GM12878 (cell line): ENCODE data around the gene ATP8A1. TPM values are rescaled to one million over a fixed set of nuclear protein-coding genes. Genes with fewer than 3 reads are reported as not detected.

ENCODE experiments used
- ATAC-seq: fragments of 200-7000 bp; cut with Tn5 transposase; 3 replicates; pipeline ENCODE4 v1.9.1; 2020; ENCODE audit warnings: mild to moderate bottlenecking, moderate library complexity
- BruUV-seq: library from RNA; stranded (reverse); fragments of 400-500 nt; replicated peaks from 2 replicates; lab custom pipeline; 2021; lab: Mats Ljungman, UMichigan
- CTCF ChIA-PET: fragments of 300-600 bp; sonication (Branson Sonifier 250); formaldehyde crosslinking; extraction: SDS; loops from one replicate; lab custom pipeline; 2021; ENCODE audit warnings: inconsistent platforms; lab: Yijun Ruan, JAX
- POLR2A ChIA-PET: fragments of 350-600 bp; formaldehyde crosslinking; extraction: SDS; loops from one replicate; lab custom pipeline; 2021; ENCODE audit warnings: inconsistent platforms; lab: Charles Lee
- RAD21 ChIA-PET: fragments of 300-600 bp; sonication (Branson Sonifier 250); formaldehyde crosslinking; loops from one replicate; lab custom pipeline; 2023; ENCODE audit warnings: antibody characterized with exemption; ENCODE audit not compliant: unreplicated experiment; lab: Charles Lee
- SMC1A ChIA-PET: fragments of 300-600 bp; sonication (Branson Sonifier 250); formaldehyde crosslinking; loops from one replicate; lab custom pipeline; 2023; ENCODE audit not compliant: unreplicated experiment, uncharacterized antibody; lab: Charles Lee
- DNase-seq: peaks from one replicate; pipeline ENCODE4 v3.0.0-alpha.2; 2011; ENCODE audit warnings: low read depth, low spot score
- FAIRE-seq: peaks from 3 replicates; lab custom pipeline; 2011; peaks lifted over from hg19 to GRCh38; lab: Jason Lieb, UNC
- H2AFZ ChIP-seq: 2 replicates; pipeline ENCODE4 v1.6.0; 2011; ENCODE audit warnings: low read depth, low read length, control low read depth; ENCODE audit not compliant: control insufficient read depth
- H3K27ac ChIP-seq: 2 replicates; pipeline ENCODE4 v1.5.1; 2011; ENCODE audit warnings: control low read depth; ENCODE audit not compliant: control insufficient read depth, insufficient read depth
- H3K27me3 ChIP-seq, 2 experiments: replicated peaks in 1 of 2; 2 replicates each; pipeline versions ENCODE4 v1.6.0 to v1.6.1; 2011; ENCODE audit warnings: low read length in 1 of 2; ENCODE audit not compliant: control insufficient read depth in 2 of 2, insufficient read depth in 2 of 2
- H3K36me3 ChIP-seq, 2 experiments: 2 replicates each; pipeline ENCODE4 v1.5.1; 2011; ENCODE audit warnings: low read length in 1 of 2; ENCODE audit not compliant: control insufficient read depth in 2 of 2, insufficient read depth in 2 of 2
- H3K4me1 ChIP-seq: 2 replicates; pipeline ENCODE4 v1.6.1; 2011; ENCODE audit warnings: mild to moderate bottlenecking, low read length, moderate library complexity, mixed read lengths; ENCODE audit not compliant: control insufficient read depth, insufficient read depth
- H3K4me2 ChIP-seq: 2 replicates; pipeline ENCODE4 v1.6.0; 2011; ENCODE audit warnings: control low read depth; ENCODE audit not compliant: control insufficient read depth, insufficient read depth
- H3K4me3 ChIP-seq: fragments of 200-600 bp; sonication (generic); 2 replicates; pipeline ENCODE4 v1.5.1; 2016
- H3K79me2 ChIP-seq: 2 replicates; pipeline ENCODE4 v1.6.0; 2011; ENCODE audit warnings: low read length; ENCODE audit not compliant: control insufficient read depth, insufficient read depth
- H3K9ac ChIP-seq: 2 replicates; pipeline ENCODE4 v1.8.0; 2011; ENCODE audit warnings: low read length, control low read depth, mixed read lengths; ENCODE audit not compliant: control insufficient read depth, insufficient read depth
- H3K9me3 ChIP-seq: replicated peaks from 3 replicates; pipeline ENCODE4 v1.5.1; 2011; ENCODE audit warnings: mild to moderate bottlenecking, low read length; ENCODE audit not compliant: control insufficient read depth, insufficient read depth
- H4K20me1 ChIP-seq: 2 replicates; pipeline ENCODE4 v1.6.0; 2011; ENCODE audit not compliant: control insufficient read depth, insufficient read depth
- JUNB ChIP-seq: IDR thresholded peaks from 2 replicates; pipeline ENCODE4 v1.6.1; 2016; ENCODE audit warnings: antibody characterized with exemption, mild to moderate bottlenecking
- KDM1A ChIP-seq: fragments of 200-600 bp; sonication (generic); IDR thresholded peaks from 2 replicates; pipeline ENCODE4 v1.6.1; 2016; ENCODE audit warnings: borderline replicate concordance
- MLLT1 ChIP-seq: fragments of 450-650 bp; IDR thresholded peaks from 2 replicates; pipeline ENCODE4 v1.6.1; 2016; ENCODE audit warnings: mild to moderate bottlenecking
- SIN3A ChIP-seq: IDR thresholded peaks from 2 replicates; pipeline ENCODE4 v1.6.1; 2012; ENCODE audit warnings: low read depth, low read length, improper control_type of control experiment
- TCF12 ChIP-seq: IDR thresholded peaks from 2 replicates; pipeline ENCODE4 v1.6.1; 2011; ENCODE audit warnings: low read depth, mild to moderate bottlenecking, low read length
- ZNF384 ChIP-seq: IDR thresholded peaks from 2 replicates; pipeline ENCODE4 v1.6.1; 2012; ENCODE audit warnings: low read depth, mild to moderate bottlenecking, low read length, improper control_type of control experiment, borderline replicate concordance
- WGBS: methylation state at CpG from one replicate; pipeline ENCODE4 v1.1.6; 2016; ENCODE audit warnings: low lambda C conversion rate; ENCODE audit not compliant: insufficient replicate concordance, insufficient coverage; ENCODE audit errors: missing lambda C conversion rate; 5-methylcytosine and 5-hydroxymethylcytosine counted together
- in situ Hi-C: fragments of 300-500 bp; cut with MboI; formaldehyde crosslinking; loops from 9 replicates; pipeline ENCODE4 v1.14.3; 2018; ENCODE audit warnings: mixed read lengths
- intact Hi-C: fragments of 100-400 bp; cut with micrococcal nuclease; formaldehyde crosslinking; loops from one replicate; pipeline ENCODE4 v1.14.2; 2022; ENCODE audit not compliant: unreplicated experiment
- polyA plus RNA-seq, 11 experiments: library from polyadenylated mRNA; depleted of rRNA in 4 of 11; unstranded in 6 of 11; stranded (reverse) in 5 of 11; fragments of >200 nt; fragmentation: Nextera tagmentation in 4 of 11; fragmentation: Illumina TruSeq in 1 of 11; extraction: Ambion mirVana in 4 of 11; extraction: Trizol in 1 of 11; gene quantifications; 1 replicate in 1 of 11; 2 replicates in 10 of 11; pipeline versions ENCODE4 v1.2.1 to v1.2.3, GENCODE V29; 2011 to 2016; ENCODE audit warnings: inconsistent platforms in 2 of 11, missing spikeins in 2 of 11, low read depth in 1 of 11
- total RNA-seq, 4 experiments: library from RNA; depleted of rRNA in 3 of 4; stranded (reverse); fragments of >200 nt in 3 of 4; fragmentation: Illumina TruSeq in 1 of 4; extraction: Trizol in 1 of 4; gene quantifications; 2 replicates each; pipeline versions ENCODE4 v1.2.1 to v1.2.3, GENCODE V29; 2013 to 2021

ATP8A1 gene
- total and polyA plus RNA-seq, 10 of the 15 experiments (the other 5 are each of a cell fraction or from before 2014, with no cell fraction given) = 9.0 to 116 (median 37.3) TPM

GRCh38 chr4:42626629-42627146 lies 30.2 kb downstream of the ATP8A1 start:
- Histone ChIP-seq H4K20me1 (no peaks in the 10 kb centered on the region), H3K4me3 (peak overlapping the region; percentile 25; the same call in 1 of the 2 replicates), H3K9me3 (peaks cover 2% of the 10 kb centered on the region; the same call in 1 of the 3 replicates), H3K4me2 (peak overlapping the region; percentile 52), H3K79me2 (peaks cover 45% of the 10 kb centered on the region), H3K4me1 (peaks cover 25% of the 10 kb centered on the region), H3K27me3 (no peaks in the 10 kb centered on the region), H3K9ac (no peak overlapping the region; the same call in 1 of the 2 replicates), H3K36me3 (peaks cover 0 to 7% of the 10 kb centered on the region in 2 experiments; a peak in 2 of 4 replicates), H3K27ac (peak overlapping the region; percentile 79), H2AFZ (no peak overlapping the region)
- intact Hi-C loops = no loop called here
- ChIA-PET CTCF (interaction anchor here (0.9 to 14.7 kb wide), 8 partner anchors 10 to 137 kb away, joined by 3 to 113 read pairs (median 4); partner anchors contain the start of gene ATP8A1), POLR2A (interaction anchor here (4.1 to 15.0 kb wide), 3 partner anchors 15 to 30 kb away, joined by 20 to 254 read pairs (median 52); partner anchors contain the start of gene ATP8A1), SMC1A (interaction anchor here (0.8 to 20.0 kb wide), 9 partner anchors 10 to 141 kb away, joined by 3 to 478 read pairs (median 4); partner anchors contain the start of gene ATP8A1), RAD21 (interaction anchor here (1.1 to 4.3 kb wide), 7 partner anchors 10 to 58 kb away, joined by 3 to 71 read pairs (median 30); partner anchors contain the start of gene ATP8A1)
- BruUV-seq = no TSS peak
- no peak for TF ChIP-seq JUNB
- TF ChIP-seq KDM1A = no peak
- no peak for TF ChIP-seq TCF12
- TF ChIP-seq SIN3A = no peak
- TF ChIP-seq ZNF384 = no peak
- TF ChIP-seq MLLT1 = 0 out of 2 replicates have a peak, but pooled peaks have one; percentile 11
- in situ Hi-C loops = loop anchor here (25.0 kb wide), 1 partner anchor 1964 kb away; no protein-coding TSS in a partner anchor
- FAIRE-seq = no peak
- peak; percentile 2 for ATAC-seq
- WGBS = 81% methylated on average over 4 of the region's 4 CpGs
- DNase-seq = no peak
